Keratinocyte (primary cell): Measurements from ENCODE around the gene KLF2. TPM values are rescaled to one million over a fixed set of nuclear protein-coding genes. Genes with fewer than 3 reads are reported as not detected.

Source experiments
- DNase-seq: peaks from one replicate; pipeline ENCODE4 v3.0.0-alpha.2; 2011; ENCODE audit warnings: low read depth, missing footprints, low spot score
- FAIRE-seq: peaks from 2 replicates; lab custom pipeline; 2011; peaks lifted over from hg19 to GRCh38; lab: Jason Lieb, UNC
- H2AFZ ChIP-seq: 2 replicates; pipeline ENCODE4 v1.6.0; 2012; ENCODE audit warnings: low read length, control low read depth, inconsistent platforms; ENCODE audit not compliant: control insufficient read depth
- H3K27ac ChIP-seq: 2 replicates; pipeline ENCODE4 v1.5.1; 2011; ENCODE audit warnings: low read length; ENCODE audit not compliant: control insufficient read depth, insufficient read depth
- H3K27me3 ChIP-seq: 3 replicates; pipeline ENCODE4 v1.6.0; 2011; ENCODE audit warnings: low read length; ENCODE audit not compliant: control insufficient read depth, insufficient read depth; ENCODE audit errors: extremely low read depth
- H3K36me3 ChIP-seq, 2 experiments: 2 replicates in 1 of 2; 3 replicates in 1 of 2; pipeline ENCODE4 v1.5.1; 2011; ENCODE audit warnings: low read length in 2 of 2, mild to moderate bottlenecking in 1 of 2; ENCODE audit not compliant: control insufficient read depth in 2 of 2, insufficient read depth in 2 of 2; ENCODE audit errors: extremely low read depth in 1 of 2
- H3K4me1 ChIP-seq: 3 replicates; pipeline ENCODE4 v1.5.1; 2011; ENCODE audit warnings: low read length; ENCODE audit not compliant: control insufficient read depth, insufficient read depth; ENCODE audit errors: extremely low read depth
- H3K4me2 ChIP-seq: 3 replicates; pipeline ENCODE4 v1.6.0; 2011; ENCODE audit warnings: low read depth, low read length; ENCODE audit not compliant: control insufficient read depth, insufficient read depth; ENCODE audit errors: extremely low read depth
- H3K4me3 ChIP-seq, 3 experiments: fragments of 200-600 bp in 1 of 3; sonication (generic) in 1 of 3; 2 replicates in 2 of 3; 3 replicates in 1 of 3; pipeline ENCODE4 v1.5.1; 2011 to 2016; ENCODE audit warnings: low read length in 3 of 3, mild to moderate bottlenecking in 3 of 3, control low read depth in 2 of 3, inconsistent platforms in 1 of 3, low read depth in 1 of 3, mixed read lengths in 1 of 3, mixed run types in 1 of 3, moderate library complexity in 1 of 3; ENCODE audit not compliant: control insufficient read depth in 2 of 3, insufficient read depth in 2 of 3; ENCODE audit errors: extremely low read depth in 1 of 3
- H3K79me2 ChIP-seq: 2 replicates; pipeline ENCODE4 v1.6.0; 2012; ENCODE audit warnings: low read length; ENCODE audit not compliant: control insufficient read depth, insufficient read depth
- H3K9ac ChIP-seq: 3 replicates; pipeline ENCODE4 v1.6.0; 2011; ENCODE audit warnings: low read length; ENCODE audit not compliant: control insufficient read depth, insufficient read depth; ENCODE audit errors: extremely low read depth
- H3K9me1 ChIP-seq: 3 replicates; pipeline ENCODE4 v1.6.0; 2011; ENCODE audit warnings: low read length; ENCODE audit not compliant: control insufficient read depth, insufficient read depth; ENCODE audit errors: extremely low read depth
- H3K9me3 ChIP-seq: 2 replicates; pipeline ENCODE4 v1.5.1; 2012; ENCODE audit warnings: low read depth, low read length; ENCODE audit not compliant: control insufficient read depth
- H4K20me1 ChIP-seq: 3 replicates; pipeline ENCODE4 v1.6.0; 2011; ENCODE audit warnings: low read length; ENCODE audit not compliant: control insufficient read depth, insufficient read depth; ENCODE audit errors: extremely low read depth
- EZH2 ChIP-seq: IDR thresholded peaks from one replicate; pipeline ENCODE4 v1.6.1; 2012; ENCODE audit warnings: inconsistent platforms, mild to moderate bottlenecking, low read length, moderate library complexity
- dilution Hi-C: fragments of 300-500 bp; cut with MboI; formaldehyde crosslinking; loops from one replicate; pipeline ENCODE4 v1.7.0; 2020; ENCODE audit warnings: low sequenced_read_pairs; ENCODE audit not compliant: extremely low pct_ligation_motif_present
- polyA plus RNA-seq, 5 experiments: library from polyadenylated mRNA; depleted of rRNA in 3 of 5; stranded (reverse) in 3 of 5; stranded (forward) in 1 of 5; unstranded in 1 of 5; fragments of >200 nt; gene quantifications; 1 replicate in 1 of 5; 2 replicates in 3 of 5; 3 replicates in 1 of 5; pipeline versions ENCODE4 v1.2.1 to v1.2.3, GENCODE V29; 2011 to 2012; ENCODE audit warnings: missing spikeins in 2 of 5, low read depth in 1 of 5, low replicate concordance in 1 of 5
- TF ChIP-seq, protein P1 (sequence below), 3 experiments: IDR thresholded peaks in 1 of 3; conservative IDR thresholded peaks in 1 of 3; optimal IDR thresholded peaks in 1 of 3; 2 replicates in 2 of 3; 3 replicates in 1 of 3; pipeline versions ENCODE3 to v1.5.1; 2011; ENCODE audit warnings: low read length in 3 of 3, mild to moderate bottlenecking in 3 of 3, moderate library complexity in 2 of 3, control low read depth in 1 of 3, inconsistent platforms in 1 of 3; ENCODE audit not compliant: insufficient read depth in 2 of 3; ENCODE audit errors: extremely low read depth in 1 of 3

The KLF2 gene
- polyA plus RNA-seq, 1 donor (not counting 4 experiments of a cell fraction or from before 2014, with no cell fraction given): not detected

DNA sequence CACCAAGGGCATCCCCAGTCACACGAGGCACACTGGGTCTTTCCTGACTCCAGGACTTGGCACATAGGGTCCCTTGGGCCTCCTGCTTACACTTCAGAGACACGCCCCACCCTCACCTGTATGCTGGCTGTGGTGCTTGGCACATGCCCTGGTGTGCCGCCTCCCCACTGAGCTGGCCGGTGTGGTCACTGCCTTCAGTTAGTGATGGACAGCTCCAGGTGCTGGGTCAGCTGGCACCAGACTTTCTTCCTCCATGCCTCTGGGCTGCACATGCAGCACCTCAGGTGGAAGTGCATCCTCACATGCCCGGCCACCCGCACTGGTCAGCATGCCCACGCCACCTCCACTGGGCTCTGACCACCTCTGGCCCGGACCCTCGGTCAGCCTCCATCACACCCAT is 52.9 kb downstream of the KLF2 start:
- H3K9ac ChIP-seq: no peak overlapping the region
- dilution Hi-C loops: no loop called here
- no peak for DNase-seq
- H3K27ac ChIP-seq: no peak overlapping the region
- no peaks in the 10 kb centered on the region for H3K9me1 ChIP-seq
- H3K4me3 ChIP-seq: no peak overlapping the region
- no peak overlapping the region for H3K4me2 ChIP-seq
- H3K9me3 ChIP-seq: no peaks in the 10 kb centered on the region
- TF ChIP-seq, protein P1, sequence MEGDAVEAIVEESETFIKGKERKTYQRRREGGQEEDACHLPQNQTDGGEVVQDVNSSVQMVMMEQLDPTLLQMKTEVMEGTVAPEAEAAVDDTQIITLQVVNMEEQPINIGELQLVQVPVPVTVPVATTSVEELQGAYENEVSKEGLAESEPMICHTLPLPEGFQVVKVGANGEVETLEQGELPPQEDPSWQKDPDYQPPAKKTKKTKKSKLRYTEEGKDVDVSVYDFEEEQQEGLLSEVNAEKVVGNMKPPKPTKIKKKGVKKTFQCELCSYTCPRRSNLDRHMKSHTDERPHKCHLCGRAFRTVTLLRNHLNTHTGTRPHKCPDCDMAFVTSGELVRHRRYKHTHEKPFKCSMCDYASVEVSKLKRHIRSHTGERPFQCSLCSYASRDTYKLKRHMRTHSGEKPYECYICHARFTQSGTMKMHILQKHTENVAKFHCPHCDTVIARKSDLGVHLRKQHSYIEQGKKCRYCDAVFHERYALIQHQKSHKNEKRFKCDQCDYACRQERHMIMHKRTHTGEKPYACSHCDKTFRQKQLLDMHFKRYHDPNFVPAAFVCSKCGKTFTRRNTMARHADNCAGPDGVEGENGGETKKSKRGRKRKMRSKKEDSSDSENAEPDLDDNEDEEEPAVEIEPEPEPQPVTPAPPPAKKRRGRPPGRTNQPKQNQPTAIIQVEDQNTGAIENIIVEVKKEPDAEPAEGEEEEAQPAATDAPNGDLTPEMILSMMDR (optimal IDR thresholded peaks at IDR 0.05 in 1 of 3, IDR thresholded peaks at IDR 0.05 in 1 of 3, conservative IDR thresholded peaks at IDR 0.05 in 1 of 3; ENCODE audit: extremely low read depth in 1 of 3, insufficient read depth in 2 of 3, low read length in 3 of 3): no peak
- TF ChIP-seq EZH2: no peak
- no peak for FAIRE-seq
- H3K36me3 ChIP-seq: peaks cover 3 to 34% of the 10 kb centered on the region in 2 experiments
- no peaks in the 10 kb centered on the region for H3K4me1 ChIP-seq
- H2AFZ ChIP-seq: no peak overlapping the region
- H4K20me1 ChIP-seq: no peaks in the 10 kb centered on the region
- no peaks in the 10 kb centered on the region for H3K27me3 ChIP-seq
- H3K79me2 ChIP-seq: no peaks in the 10 kb centered on the region

Other genes with a start within 250 kb of the KLF2 start
- gene TPM4, start 248.3 kb upstream of the KLF2 start, polyA plus RNA-seq: 489 to 646 TPM (median 581 TPM) in 3 replicates
- gene RAB8A, start 212.9 kb upstream of the KLF2 start, polyA plus RNA-seq: 64.4 to 116 TPM (median 95.1 TPM) in 3 replicates
- gene HSH2D, start 181.1 kb upstream of the KLF2 start, polyA plus RNA-seq: 0.90 to 1.9 TPM (median 1.1 TPM) in 3 replicates
- gene CIB3, start 151.3 kb upstream of the KLF2 start, polyA plus RNA-seq: not detected in 3 replicates
- gene FAM32A, start 139.4 kb upstream of the KLF2 start, polyA plus RNA-seq: 105 to 114 TPM (median 106 TPM) in 3 replicates
- gene AP1M1, start 126.9 kb upstream of the KLF2 start, polyA plus RNA-seq: 27.7 to 44.7 TPM (median 28.7 TPM) in 3 replicates
- 10.5 to 16.1 TPM (median 12.5 TPM) in 3 replicates for gene EPS15L1, start 147.1 kb downstream of the KLF2 start, polyA plus RNA-seq
- gene CALR3, start 171.3 kb downstream of the KLF2 start, polyA plus RNA-seq: 0.04 to 0.05 TPM in 2 of 3 replicates, not detected in the other
- 1.7 to 3.2 TPM (median 2.7 TPM) in 3 replicates for gene C19orf44, start 171.6 kb downstream of the KLF2 start, polyA plus RNA-seq
- 3.3 to 9.1 TPM (median 3.6 TPM) in 3 replicates for gene CHERP, start 217.6 kb downstream of the KLF2 start, polyA plus RNA-seq
- gene SLC35E1, start 247.6 kb downstream of the KLF2 start, polyA plus RNA-seq: 30.3 to 42.0 TPM (median 39.1 TPM) in 3 replicates